MCF 10A (cell line): Measurements from ENCODE around the gene TC2N. TPM values are rescaled to one million over a fixed set of nuclear protein-coding genes. Genes with fewer than 3 reads are reported as not detected.

ENCODE experiments used
- BruUV-seq: library from RNA; stranded (reverse); fragments of 400-500 nt; replicated peaks from 2 replicates; lab custom pipeline; 2021; lab: Mats Ljungman, UMichigan
- CTCF ChIA-PET: fragments of 300-600 bp; sonication (Branson Sonifier 250); formaldehyde crosslinking; extraction: SDS; loops from one replicate; lab custom pipeline; 2021; ENCODE audit warnings: antibody characterized with exemption, inconsistent platforms; lab: Yijun Ruan, JAX
- POLR2A ChIA-PET: fragments of 300-600, 350-650 bp; sonication (Branson Sonifier 250); formaldehyde crosslinking; extraction: SDS; loops from one replicate; lab custom pipeline; 2020; ENCODE audit warnings: antibody characterized with exemption, inconsistent platforms; lab: Yijun Ruan, JAX
- DNase-seq: peaks from one replicate; pipeline ENCODE4 v3.0.0-alpha.2; 2018; ENCODE audit not compliant: unreplicated experiment
- H3K27ac Mint-ChIP-seq: one replicate; pipeline ENCODE4 v1.8.0; 2022; ENCODE audit warnings: mild to moderate bottlenecking, low read depth, mixed read lengths; ENCODE audit not compliant: unreplicated experiment
- H3K27me3 Mint-ChIP-seq: one replicate; pipeline ENCODE4 v1.8.0; 2022; ENCODE audit warnings: mixed read lengths; ENCODE audit not compliant: insufficient read depth, unreplicated experiment
- H3K36me3 Mint-ChIP-seq: one replicate; pipeline ENCODE4 v1.8.0; 2022; ENCODE audit warnings: mild to moderate bottlenecking, moderate library complexity, mixed read lengths; ENCODE audit not compliant: insufficient read depth, unreplicated experiment
- H3K4me1 Mint-ChIP-seq: one replicate; pipeline ENCODE4 v1.8.0; 2022; ENCODE audit warnings: mixed read lengths; ENCODE audit not compliant: insufficient read depth, unreplicated experiment
- H3K4me3 Mint-ChIP-seq: one replicate; pipeline ENCODE4 v1.8.0; 2022; ENCODE audit warnings: mild to moderate bottlenecking, moderate library complexity, mixed read lengths; ENCODE audit not compliant: unreplicated experiment
- H3K9me3 Mint-ChIP-seq: one replicate; pipeline ENCODE4 v1.8.0; 2022; ENCODE audit warnings: mixed read lengths; ENCODE audit not compliant: unreplicated experiment
- CTCF ChIP-seq: fragments of 200-600 bp; IDR thresholded peaks from one replicate; pipeline ENCODE4 v1.8.0; 2022; ENCODE audit warnings: antibody characterized with exemption, mild to moderate bottlenecking; ENCODE audit not compliant: unreplicated experiment
- intact Hi-C: fragments of 100-400 bp; cut with micrococcal nuclease; formaldehyde crosslinking; loops from 2 replicates; pipeline ENCODE4 v1.14.1; 2022
- total RNA-seq: library from RNA; stranded (reverse); gene quantifications from 2 replicates; pipeline ENCODE4 v1.2.3, GENCODE V29; 2022

The TC2N gene
- total RNA-seq, 1 experiment from 2014 or later = 11.8 TPM

- intact Hi-C loops = no loop called here
- H3K27me3 Mint-ChIP-seq = no peaks in the 10 kb centered on the region
- no peak overlapping the region for H3K4me3 Mint-ChIP-seq
- TF ChIP-seq CTCF = no peak
- ChIA-PET CTCF (interaction anchor here (0.7 kb wide), 1 partner anchor 73 kb away, joined by 3 read pairs; no protein-coding TSS in a partner anchor), POLR2A (interaction anchor here (1.2 kb wide), 1 partner anchor 9 kb away, joined by 3 read pairs; no protein-coding TSS in a partner anchor)
- no peak overlapping the region for H3K27ac Mint-ChIP-seq
- no peaks in the 10 kb centered on the region for H3K36me3 Mint-ChIP-seq
- H3K9me3 Mint-ChIP-seq = no peaks in the 10 kb centered on the region
- H3K4me1 Mint-ChIP-seq = peaks cover 15% of the 10 kb centered on the region
- no peak for DNase-seq
- no TSS peak for BruUV-seq
These were observed 136.3 kb downstream of the TC2N start for GRCh38 chr14:91731018-91731417.

GRCh38 chr14:91729756-91730155 lies 137.6 kb downstream of the TC2N start:
- Mint-ChIP-seq H3K27me3 (no peaks in the 10 kb centered on the region), H3K4me3 (no peak overlapping the region), H3K27ac (no peak overlapping the region), H3K4me1 (peaks cover 15% of the 10 kb centered on the region), H3K9me3 (no peaks in the 10 kb centered on the region), H3K36me3 (no peaks in the 10 kb centered on the region)
- CTCF ChIA-PET = no interaction called here
- BruUV-seq = no TSS peak
- no peak for DNase-seq
- no peak for TF ChIP-seq CTCF
- intact Hi-C loops = no loop called here
- POLR2A ChIA-PET = no interaction called here

Other genes starting within 250 kb of the TC2N start
- 0.71 and 1.1 TPM in 2 replicates for gene CATSPERB, start 135.4 kb downstream of the TC2N start, total RNA-seq
- gene FBLN5, start 80.2 kb upstream of the TC2N start, total RNA-seq = 4.3 and 14.8 TPM in 2 replicates
- 65.8 and 73.6 TPM in 2 replicates for gene TRIP11, start 172.5 kb upstream of the TC2N start, total RNA-seq
- gene ATXN3, start 239.0 kb upstream of the TC2N start, total RNA-seq = 24.9 and 31.6 TPM in 2 replicates